Measurements from ENCODE around the gene CDH16.
"Not testable (repeated sequence)": the region's sequence is repeated elsewhere in the genome, so short reads cannot be mapped to it uniquely, and the experiment has no call there.

The CDH16 gene

GRCh38 chr16:66918803-66919568 is at the start of gene CDH16:
Gene CDH16, minus strand, starts transcription at chr16:66918885. Its CDS starts 820 bp downstream, at chr16:66918065.
- no peak for DNase-seq
- intact Hi-C loops (cut with DNase I) = no loop called here

DNA sequence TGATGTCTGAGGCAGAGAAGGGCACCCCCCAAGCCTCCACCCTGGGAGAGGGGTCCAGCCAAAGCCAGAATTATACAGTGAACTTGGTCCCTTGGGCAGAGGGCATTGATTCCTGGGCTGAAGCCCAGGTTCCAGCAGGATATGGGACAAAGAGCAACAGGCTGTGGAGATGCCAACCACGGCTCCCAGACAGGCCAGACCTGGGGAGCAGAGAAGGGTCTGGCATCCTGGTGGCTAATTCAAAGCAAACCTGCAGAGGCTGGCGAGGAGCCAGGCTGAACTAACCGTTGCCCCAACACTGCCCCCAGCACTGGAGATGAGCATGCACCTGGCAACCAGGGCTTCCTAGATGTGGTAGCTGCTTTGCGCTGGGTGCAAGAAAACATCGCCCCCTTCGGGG is 45.4 kb upstream of the CDH16 start:
- peak in 3 of 10 donors; percentile 59 to 68 (median 59) for DNase-seq
- intact Hi-C loops (cut with DNase I) = no loop called here

DNA sequence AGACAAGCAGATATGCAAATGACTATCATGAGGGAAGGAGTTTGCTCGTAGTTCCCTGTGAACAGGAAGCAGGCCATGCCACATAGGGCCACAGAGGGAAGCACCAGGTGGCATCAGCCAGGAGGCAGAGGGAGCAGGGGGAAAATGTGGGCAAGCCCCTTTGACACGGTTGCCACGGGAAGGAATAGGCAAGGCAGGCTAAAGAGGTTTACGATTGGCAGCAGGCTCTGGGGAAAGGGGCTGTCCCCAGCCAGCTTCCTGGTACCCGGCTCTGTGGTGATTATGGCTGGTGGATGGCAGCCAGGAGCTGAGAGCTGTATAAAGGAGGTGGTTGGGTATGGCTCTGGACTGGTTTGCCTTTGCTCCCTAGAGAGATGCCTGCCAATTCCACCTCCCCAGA is 43.2 kb upstream of the CDH16 start:
- peak in 2 of 10 donors; percentile 17 to 66 for DNase-seq
- intact Hi-C loops (cut with DNase I) = no loop called here

- DNase-seq = peak in 9 of 10 donors; percentile 43 to 94 (median 54)
- intact Hi-C loops (cut with DNase I) = no loop called here
Measured at GRCh38 chr16:66961065-66961744, 42.5 kb upstream of the CDH16 start, which contains the start of gene CES3. Gene CES3, plus strand, starts transcription at chr16:66961266. Its CDS starts 42 bp downstream, at chr16:66961308.

DNA sequence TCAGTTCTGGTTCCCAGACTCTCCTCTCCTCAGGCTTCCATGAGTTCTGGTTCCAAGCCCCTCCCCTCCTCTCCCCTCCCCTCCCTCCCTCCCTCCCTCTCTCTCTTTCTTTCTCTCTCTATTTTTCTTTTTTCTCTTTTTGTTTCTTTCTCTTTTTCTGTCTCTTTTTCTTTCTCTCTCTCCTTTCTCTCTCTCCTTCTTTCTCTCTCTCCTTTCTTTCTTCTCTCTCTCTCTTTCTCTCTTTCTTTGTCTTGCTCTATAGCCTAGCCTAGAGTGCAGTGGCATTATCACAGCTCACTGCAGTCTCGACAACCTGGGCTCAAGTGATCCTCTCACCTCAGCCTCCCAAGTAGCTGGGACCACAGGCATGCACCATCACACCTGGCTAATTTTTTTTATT is 41.6 kb upstream of the CDH16 start:
- intact Hi-C loops (cut with DNase I) = no loop called here

GRCh38 chr16:66959704-66960161 is 41.0 kb upstream of the CDH16 start:
- intact Hi-C loops (cut with DNase I) = no loop called here
- peak in 8 of 10 donors; percentile 48 to 91 (median 70) for DNase-seq

More for the DNA sequence above, 41.6 kb upstream of the CDH16 start:
- peak in 1 of 10 donors; percentile 4 for DNase-seq

DNA sequence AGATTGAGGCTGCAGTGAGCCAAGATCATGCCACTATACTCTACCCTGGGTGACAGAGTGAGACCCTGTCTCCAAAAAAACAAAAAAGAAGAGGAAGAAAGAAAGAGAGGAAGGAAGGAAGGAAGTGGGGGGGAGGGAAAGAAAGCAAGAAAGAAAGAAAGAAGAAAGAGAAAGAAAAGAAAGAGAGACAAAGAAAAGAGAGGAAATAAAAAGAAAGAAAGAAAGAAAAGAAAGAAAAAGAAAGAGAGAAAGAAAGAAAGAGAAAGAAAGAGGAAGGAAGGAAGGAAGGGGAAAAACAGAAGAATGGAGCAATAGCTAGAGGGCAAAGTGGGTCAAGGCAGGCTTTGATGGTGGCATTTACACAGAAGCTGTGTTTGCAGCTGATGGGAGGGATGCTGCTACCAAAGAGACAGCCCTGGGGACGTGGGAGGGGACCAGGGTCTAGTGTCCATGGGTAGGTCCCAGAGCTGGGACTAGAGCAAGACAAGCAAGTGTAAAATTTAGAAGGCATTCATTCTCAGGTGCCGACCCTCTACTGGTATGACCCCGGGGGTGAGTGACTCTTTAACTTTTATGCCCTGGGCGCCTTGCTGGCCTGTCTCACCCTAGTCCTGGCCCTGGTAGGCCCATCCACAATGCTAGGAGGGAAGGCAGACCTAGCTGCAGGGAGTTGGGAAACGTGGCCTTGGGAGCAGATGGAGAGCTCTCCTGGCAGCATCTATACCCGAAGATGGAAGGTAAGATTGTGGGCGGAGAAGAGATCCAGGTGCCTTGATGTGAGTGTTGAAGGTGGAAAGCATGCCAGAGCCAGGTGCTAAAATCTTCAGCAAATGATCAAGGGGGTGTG is 40.4 kb upstream of the CDH16 start:
- DNase-seq = peak in 1 of 10 donors; percentile 52
- intact Hi-C loops (cut with DNase I) = no loop called here

GRCh38 chr16:66956154-66956457 is 37.4 kb upstream of the CDH16 start:
- DNase-seq; intact Hi-C loops (cut with DNase I): not testable (repeated sequence)

DNA sequence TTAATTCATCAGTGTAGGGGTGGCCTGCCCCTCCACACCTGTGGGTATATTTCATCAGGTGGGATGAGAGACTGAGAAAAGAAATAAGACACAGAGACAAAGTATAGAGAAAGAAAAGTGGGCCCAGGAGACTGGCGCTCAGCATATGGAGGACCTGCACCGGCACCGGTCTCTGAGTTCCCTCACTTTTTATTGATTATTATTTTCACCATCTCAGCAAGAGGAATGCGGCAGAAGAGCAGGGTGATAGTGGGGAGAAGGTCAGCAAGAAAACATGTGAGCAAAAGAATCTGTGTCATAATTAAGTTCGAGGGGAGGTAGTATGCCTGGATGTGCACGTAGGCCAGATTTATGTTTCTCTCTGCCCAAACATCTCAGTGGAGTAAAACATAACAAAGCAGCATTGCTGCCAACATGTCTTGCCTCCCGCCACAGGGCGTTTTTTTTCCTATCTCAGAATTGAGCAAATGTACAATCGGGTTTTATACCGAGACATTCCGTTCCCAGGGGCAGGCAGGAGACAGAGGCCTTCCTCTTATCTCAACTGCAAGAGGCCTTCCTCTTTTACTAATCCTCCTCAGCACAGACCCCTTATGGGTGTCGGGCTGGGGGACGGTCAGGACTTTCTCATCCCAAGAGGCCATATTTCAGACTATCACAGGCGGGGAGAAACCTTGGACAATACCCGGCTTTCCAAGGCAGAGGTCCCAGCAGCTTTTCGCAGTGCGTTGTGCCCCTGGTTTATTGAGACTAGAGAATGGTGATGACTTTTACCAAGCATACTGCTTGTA is 36.9 kb upstream of the CDH16 start:
- intact Hi-C loops (cut with DNase I) = loop anchor here (2.0 kb wide), 1 partner anchor 199 kb away; no protein-coding TSS in a partner anchor

DNA sequence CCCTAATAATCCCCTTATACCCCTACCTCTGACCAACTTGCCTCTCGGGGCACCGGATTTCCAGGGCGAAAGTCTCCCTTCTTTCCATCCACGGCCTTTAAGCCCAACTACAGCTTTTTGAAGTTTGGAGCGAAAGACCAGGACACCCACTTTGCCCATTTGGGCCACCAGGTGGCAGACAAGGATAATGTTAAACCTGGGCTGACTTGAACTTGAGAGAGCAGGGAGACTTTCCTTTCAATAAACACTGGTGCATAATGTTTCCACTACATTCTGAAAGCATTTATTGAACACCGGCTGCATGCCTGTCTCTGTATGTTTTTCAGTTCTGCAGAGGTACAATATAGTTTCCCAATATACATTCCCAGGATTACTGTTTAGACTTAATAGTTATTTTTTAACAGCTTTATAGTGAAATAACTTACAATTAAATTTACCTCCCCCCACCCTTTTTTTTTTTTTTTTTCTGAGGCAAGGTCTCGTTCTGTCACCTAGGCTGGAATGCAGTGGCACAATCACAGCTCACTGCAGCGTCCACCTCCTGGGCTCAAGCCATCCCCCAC is 35.5 kb upstream of the CDH16 start:
- intact Hi-C loops (cut with DNase I) = loop anchor here (2.0 kb wide), 1 partner anchor 201 kb away; no protein-coding TSS in a partner anchor
- peak; percentile 60 to 96 (median 82) for DNase-seq

More for the DNA sequence above, 36.9 kb upstream of the CDH16 start:
- peak in 2 of 10 donors; percentile 9 to 51 for DNase-seq

DNA sequence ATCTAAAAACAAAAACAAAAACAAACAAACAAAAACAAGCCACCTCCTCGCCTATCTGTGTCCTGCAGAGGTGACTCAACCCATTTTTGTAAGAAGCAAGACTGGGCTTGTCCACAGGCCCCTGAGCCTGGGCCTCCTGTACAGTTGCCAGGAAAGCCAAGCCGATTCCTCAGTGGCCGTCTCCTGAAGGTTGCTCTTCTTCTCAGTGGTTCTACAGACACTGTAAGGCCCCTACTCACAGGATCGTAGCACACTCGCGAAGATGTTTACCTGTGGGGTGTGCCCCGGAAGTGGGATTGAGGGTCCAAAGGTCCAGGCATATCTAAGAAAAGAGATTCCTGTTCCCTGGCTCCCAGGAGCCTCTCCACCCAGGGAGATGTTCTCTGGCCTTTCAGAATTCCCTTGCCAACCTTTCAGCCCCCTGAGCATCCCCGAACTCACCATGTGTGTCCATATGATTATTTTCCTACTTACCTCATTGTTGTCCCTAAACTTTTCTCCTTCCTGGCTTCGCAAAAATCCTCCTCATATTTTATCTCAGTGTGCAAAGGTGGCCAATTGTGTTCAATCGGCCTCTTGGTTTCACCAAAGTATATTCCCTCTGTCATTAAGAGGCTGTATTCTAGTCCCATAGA is 34.9 kb upstream of the CDH16 start:
- DNase-seq = peak in 2 of 10 donors; percentile 22 to 31
- intact Hi-C loops (cut with DNase I) = loop anchor here (2.0 kb wide), 1 partner anchor 201 kb away; no protein-coding TSS in a partner anchor

- intact Hi-C loops (cut with DNase I) = no loop called here
- peak in 1 of 10 donors; percentile 60 for DNase-seq
Measured at GRCh38 chr16:66952430-66953110, 33.9 kb upstream of the CDH16 start.

- intact Hi-C loops (cut with DNase I) = no loop called here
- no peak for DNase-seq
Measured at GRCh38 chr16:66950971-66951790, 32.5 kb upstream of the CDH16 start.

- peak in 2 of 10 donors; percentile 19 to 33 for DNase-seq
- intact Hi-C loops (cut with DNase I) = no loop called here
Measured at GRCh38 chr16:66950437-66950836, 31.8 kb upstream of the CDH16 start.

- no peak for DNase-seq
Measured at GRCh38 chr16:66949472-66949871, 30.8 kb upstream of the CDH16 start.

DNA sequence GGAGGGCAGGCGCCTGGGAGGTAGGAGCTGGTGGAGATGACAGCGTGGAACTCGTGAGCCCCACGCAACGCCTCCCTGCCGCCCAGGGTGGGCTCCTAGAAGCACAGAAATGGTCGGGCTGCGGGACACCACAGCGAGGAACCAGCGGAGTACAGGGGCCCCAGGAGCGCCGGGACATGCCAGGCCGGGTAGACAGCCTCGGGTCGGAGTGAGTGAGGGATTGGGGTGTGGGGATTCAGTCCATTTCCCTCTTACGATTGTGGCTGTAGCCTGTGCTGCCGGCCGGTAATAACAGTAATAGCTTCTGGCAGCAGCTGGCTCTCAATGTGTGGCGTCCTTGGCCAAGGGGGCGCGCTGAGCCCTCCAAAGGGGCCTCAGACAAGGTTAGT is 30.1 kb upstream of the CDH16 start:
- DNase-seq = peak in 2 of 10 donors; percentile 68 to 76
- intact Hi-C loops (cut with DNase I) = no loop called here

More at GRCh38 chr16:66949472-66949871, 30.8 kb upstream of the CDH16 start:
- intact Hi-C loops (cut with DNase I) = no loop called here

DNA sequence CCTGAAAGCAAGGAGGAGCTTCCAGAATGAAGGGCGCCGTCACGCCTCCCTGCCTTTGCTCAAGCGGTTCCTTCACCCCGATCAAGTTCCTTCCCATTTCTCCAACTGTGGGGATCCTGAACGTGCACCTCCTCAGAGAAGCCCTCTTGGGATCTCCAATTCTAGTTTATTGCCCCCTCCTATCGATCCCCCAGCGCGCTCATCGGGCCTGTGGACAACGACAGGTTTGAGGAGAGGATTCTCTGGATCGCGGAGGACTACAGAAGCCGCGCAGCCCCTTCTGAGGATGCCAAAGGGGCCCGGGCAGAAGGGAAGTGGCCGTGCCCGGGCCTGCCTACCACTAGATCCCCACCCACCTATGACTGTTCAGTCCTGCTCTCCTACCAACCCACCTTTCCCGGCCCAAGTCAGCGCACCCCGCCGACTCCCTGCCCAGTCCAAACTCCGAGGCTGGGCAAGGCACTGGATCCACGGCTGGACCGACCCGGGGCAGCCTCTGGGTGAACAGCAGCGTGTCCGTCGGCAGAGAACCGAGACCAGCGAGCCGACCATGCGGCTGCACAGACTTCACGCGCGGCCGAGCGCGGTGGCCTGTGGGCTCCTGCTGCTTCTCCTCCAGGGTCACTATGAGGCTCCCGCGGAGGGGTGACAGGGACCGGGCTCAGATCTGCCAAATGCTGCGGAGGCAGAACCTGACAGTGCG is 29.6 kb upstream of the CDH16 start:
- intact Hi-C loops (cut with DNase I) = no loop called here
- DNase-seq = peak in 4 of 10 donors; percentile 14 to 86 (median 83)

Measured in posterior cingulate gyrus (tissue), 11 donors.